ENCODE measurements around the gene UBE2L3. TPM values are rescaled to one million over a fixed set of nuclear protein-coding genes. Genes with fewer than 3 reads are reported as not detected.

Gene UBE2L3
- total and polyA plus RNA-seq, 2 of the 13 experiments (the other 11 are each of a cell fraction or from before 2014, with no cell fraction given), result 30.2 to 58.1 TPM

- TF ChIP-seq TBX3 (IDR thresholded peaks at IDR 0.05; ENCODE audit: borderline replicate concordance) (no peak), SNAPC2 (CRISPR knock-in tag; IDR thresholded peaks at IDR 0.05) (no peak), RERE (CRISPR knock-in tag; IDR thresholded peaks at IDR 0.05; ENCODE audit: low read depth) (no peak; the same call in 1 of the 2 replicates), CBX2 (IDR thresholded peaks at IDR 0.05; ENCODE audit: low read depth, low read length) (no peak), CBX2 (CRISPR knock-in tag; IDR thresholded peaks at IDR 0.05; ENCODE audit: low read depth) (no peak), ELF3 (CRISPR knock-in tag; IDR thresholded peaks at IDR 0.05) (0 out of 2 replicates have a peak, but pooled peaks have one; percentile 37), TFE3 (CRISPR knock-in tag; IDR thresholded peaks at IDR 0.05) (no peak), NONO (IDR thresholded peaks at IDR 0.05) (no peak), NONO (CRISPR knock-in tag; conservative IDR thresholded peaks at IDR 0.05) (peak; percentile 61), TRAFD1 (CRISPR knock-in tag; IDR thresholded peaks at IDR 0.05; ENCODE audit: borderline replicate concordance) (no peak), YEATS2 (CRISPR knock-in tag; IDR thresholded peaks at IDR 0.05; ENCODE audit: borderline replicate concordance) (peak; percentile 36; the same call in 1 of the 2 replicates), ZNF101 (CRISPR knock-in tag; IDR thresholded peaks at IDR 0.05; ENCODE audit: borderline replicate concordance, low read depth) (no peak), ONECUT2 (CRISPR knock-in tag; IDR thresholded peaks at IDR 0.05) (no peak), ZNF17 (CRISPR knock-in tag; IDR thresholded peaks at IDR 0.05) (no peak), CEBPZ (IDR thresholded peaks at IDR 0.05; ENCODE audit: low read length) (no peak), RAD21 (CRISPR knock-in tag; IDR thresholded peaks at IDR 0.05) (0 out of 2 replicates have a peak, but pooled peaks have one; percentile 3), MEIS1 (CRISPR knock-in tag; IDR thresholded peaks at IDR 0.05; ENCODE audit: borderline replicate concordance) (no peak)
Observed at GRCh38 chr22:21641789-21642583, 74.5 kb downstream of the UBE2L3 start, which contains the start of gene SDF2L1 (continued).
